ENCODE results near the gene FMNL2.

Gene FMNL2

GRCh38 chr2:152560873-152561595, 226.1 kb downstream of the FMNL2 start:
- no peak for DNase-seq

GRCh38 chr2:152562198-152562884, 227.4 kb downstream of the FMNL2 start:
- DNase-seq = no peak

GRCh38 chr2:152563764-152564163, 228.8 kb downstream of the FMNL2 start:
- DNase-seq = no peak

- no peak for DNase-seq
Measured at GRCh38 chr2:152564754-152565551, 230.0 kb downstream of the FMNL2 start.

GRCh38 chr2:152565884-152566727, 231.1 kb downstream of the FMNL2 start:
- peak; percentile 93 for DNase-seq

- DNase-seq = no peak
Measured at GRCh38 chr2:152566728-152567069, 231.7 kb downstream of the FMNL2 start.

GRCh38 chr2:152568531-152568930, 233.6 kb downstream of the FMNL2 start:
- no peak for DNase-seq

GRCh38 chr2:152569186-152569585, 234.2 kb downstream of the FMNL2 start:
- no peak for DNase-seq

- no peak for DNase-seq
Measured at GRCh38 chr2:152571048-152571766, 236.2 kb downstream of the FMNL2 start.

- DNase-seq = no peak
Measured at GRCh38 chr2:152572031-152572430, 237.1 kb downstream of the FMNL2 start.

GRCh38 chr2:152573168-152573567, 238.2 kb downstream of the FMNL2 start:
- no peak for DNase-seq

GRCh38 chr2:152577579-152577978, 242.6 kb downstream of the FMNL2 start:
- peak; percentile 15 for DNase-seq

- DNase-seq = no peak
Measured at GRCh38 chr2:152578573-152578972, 243.6 kb downstream of the FMNL2 start.

- no peak for DNase-seq
Measured at GRCh38 chr2:152580714-152581113, 245.7 kb downstream of the FMNL2 start.

- DNase-seq = peak; percentile 39
Measured at GRCh38 chr2:152581360-152581759, 246.4 kb downstream of the FMNL2 start.

- no peak for DNase-seq
Measured at GRCh38 chr2:152582081-152582480, 247.1 kb downstream of the FMNL2 start.

GRCh38 chr2:152583512-152584229, 248.7 kb downstream of the FMNL2 start:
- DNase-seq = no peak

GRCh38 chr2:152584301-152584700, 249.3 kb downstream of the FMNL2 start:
- no peak for DNase-seq

GRCh38 chr2:152585830-152586484, 251.0 kb downstream of the FMNL2 start:
- DNase-seq = no peak

GRCh38 chr2:152587187-152587947, 252.4 kb downstream of the FMNL2 start:
- DNase-seq = no peak
